SK-N-MC (cell line): ENCODE results near the gene SMURF2.

Source experiments
- EZH2 ChIP-seq: fragments of 200-600 bp; sonication (generic); IDR thresholded peaks from one replicate; pipeline ENCODE4 v1.6.1; 2017; ENCODE audit warnings: antibody characterized with exemption
- POLR2AphosphoS5 ChIP-seq: IDR thresholded peaks from 2 replicates; pipeline ENCODE4 v1.6.1; 2012; ENCODE audit warnings: mild to moderate bottlenecking, low read depth, low read length, borderline replicate concordance

DNA sequence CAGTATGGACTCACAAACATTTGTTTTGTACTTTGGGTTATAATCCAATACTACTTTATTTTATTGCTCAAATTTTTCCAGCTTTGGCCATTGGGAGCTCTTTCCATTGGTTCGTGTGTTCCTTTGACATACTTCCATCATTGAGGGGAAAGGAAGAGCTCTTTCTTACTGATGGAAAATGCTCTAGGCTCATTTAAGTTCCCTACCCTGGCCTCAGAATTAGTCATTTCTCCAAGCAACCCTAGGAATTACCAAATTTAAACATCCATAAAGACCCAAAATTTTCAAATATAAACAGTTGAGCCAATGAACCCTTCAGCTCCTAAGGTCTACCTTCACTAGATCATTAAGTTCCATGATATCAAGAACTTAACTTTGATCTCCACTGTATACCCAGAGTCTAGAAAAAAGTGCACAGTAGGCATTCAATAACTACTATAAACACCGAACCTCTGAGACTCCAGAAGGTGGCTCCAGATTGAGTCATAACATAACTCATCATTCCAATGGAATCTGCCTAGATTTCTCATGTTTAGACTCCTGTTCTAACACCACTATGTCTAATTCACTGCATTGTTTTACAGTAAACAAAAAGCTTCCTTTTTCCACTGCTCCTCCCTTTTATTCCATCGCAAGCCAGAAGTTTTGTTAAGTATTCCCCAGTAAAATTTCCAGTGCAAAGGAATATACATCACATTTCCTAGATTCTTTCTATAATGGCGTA lies 39.0 kb downstream of the SMURF2 start:
- no peak for TF ChIP-seq POLR2AphosphoS5
- TF ChIP-seq EZH2, result no peak
